ENCODE results near the gene LRRC49. TPM values are rescaled to one million over a fixed set of nuclear protein-coding genes. Genes with fewer than 3 reads are reported as not detected.

The LRRC49 gene
- total RNA-seq, 6 experiments from 2014 or later, result 6.2 to 13.4 (median 10.2) TPM

DNA sequence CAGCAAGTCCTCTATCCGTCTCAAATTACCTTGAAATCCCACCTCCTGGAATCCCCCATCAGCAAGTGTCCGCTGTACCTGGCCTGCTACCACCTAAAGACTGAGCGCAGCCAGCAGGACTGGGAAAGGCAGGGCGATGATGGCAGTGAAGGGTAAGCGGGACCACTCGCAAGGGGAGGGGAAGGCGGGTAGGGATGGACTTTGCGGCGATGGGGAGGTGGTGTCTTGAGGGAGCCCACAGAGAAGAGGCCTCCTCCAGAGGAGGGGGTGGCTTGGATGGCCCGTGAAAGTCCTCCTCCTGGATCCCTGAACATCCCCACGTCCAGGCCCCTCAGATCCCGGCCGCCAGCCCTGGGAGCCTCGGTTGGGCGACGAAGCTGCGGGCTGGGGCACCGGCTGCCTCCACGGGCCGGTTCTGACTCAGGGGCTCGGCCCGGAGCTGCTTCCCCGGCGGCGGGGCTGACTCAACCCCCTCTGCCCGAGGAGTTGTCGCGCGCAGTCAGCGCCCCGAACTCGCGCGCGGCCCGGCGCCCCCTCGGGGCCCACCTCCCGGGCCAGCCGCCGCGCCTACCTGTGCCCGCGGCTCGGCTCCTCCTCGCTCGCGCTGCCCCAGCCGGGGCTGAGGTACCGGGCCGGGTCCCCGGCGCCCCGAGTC is 39.2 kb upstream of the LRRC49 start:
- peak; percentile 51 for DNase-seq
- no peaks in the 10 kb centered on the region for H3K9me3 Mint-ChIP-seq
- peaks cover 77% of the 10 kb centered on the region for H3K4me1 Mint-ChIP-seq (ENCODE audit: low read depth)
- H3K36me3 Mint-ChIP-seq (ENCODE audit: low read depth), result peaks cover 24% of the 10 kb centered on the region
- peak overlapping the region; percentile 92 for H3K27ac Mint-ChIP-seq
- peak overlapping the region; percentile 95 for H3K4me3 Mint-ChIP-seq
- TF ChIP-seq, protein P1, sequence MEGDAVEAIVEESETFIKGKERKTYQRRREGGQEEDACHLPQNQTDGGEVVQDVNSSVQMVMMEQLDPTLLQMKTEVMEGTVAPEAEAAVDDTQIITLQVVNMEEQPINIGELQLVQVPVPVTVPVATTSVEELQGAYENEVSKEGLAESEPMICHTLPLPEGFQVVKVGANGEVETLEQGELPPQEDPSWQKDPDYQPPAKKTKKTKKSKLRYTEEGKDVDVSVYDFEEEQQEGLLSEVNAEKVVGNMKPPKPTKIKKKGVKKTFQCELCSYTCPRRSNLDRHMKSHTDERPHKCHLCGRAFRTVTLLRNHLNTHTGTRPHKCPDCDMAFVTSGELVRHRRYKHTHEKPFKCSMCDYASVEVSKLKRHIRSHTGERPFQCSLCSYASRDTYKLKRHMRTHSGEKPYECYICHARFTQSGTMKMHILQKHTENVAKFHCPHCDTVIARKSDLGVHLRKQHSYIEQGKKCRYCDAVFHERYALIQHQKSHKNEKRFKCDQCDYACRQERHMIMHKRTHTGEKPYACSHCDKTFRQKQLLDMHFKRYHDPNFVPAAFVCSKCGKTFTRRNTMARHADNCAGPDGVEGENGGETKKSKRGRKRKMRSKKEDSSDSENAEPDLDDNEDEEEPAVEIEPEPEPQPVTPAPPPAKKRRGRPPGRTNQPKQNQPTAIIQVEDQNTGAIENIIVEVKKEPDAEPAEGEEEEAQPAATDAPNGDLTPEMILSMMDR (IDR thresholded peaks at IDR 0.05), result no peak
- H3K27me3 Mint-ChIP-seq (ENCODE audit: insufficient read depth), result no peaks in the 10 kb centered on the region; the same call in 1 of the 2 replicates

DNA sequence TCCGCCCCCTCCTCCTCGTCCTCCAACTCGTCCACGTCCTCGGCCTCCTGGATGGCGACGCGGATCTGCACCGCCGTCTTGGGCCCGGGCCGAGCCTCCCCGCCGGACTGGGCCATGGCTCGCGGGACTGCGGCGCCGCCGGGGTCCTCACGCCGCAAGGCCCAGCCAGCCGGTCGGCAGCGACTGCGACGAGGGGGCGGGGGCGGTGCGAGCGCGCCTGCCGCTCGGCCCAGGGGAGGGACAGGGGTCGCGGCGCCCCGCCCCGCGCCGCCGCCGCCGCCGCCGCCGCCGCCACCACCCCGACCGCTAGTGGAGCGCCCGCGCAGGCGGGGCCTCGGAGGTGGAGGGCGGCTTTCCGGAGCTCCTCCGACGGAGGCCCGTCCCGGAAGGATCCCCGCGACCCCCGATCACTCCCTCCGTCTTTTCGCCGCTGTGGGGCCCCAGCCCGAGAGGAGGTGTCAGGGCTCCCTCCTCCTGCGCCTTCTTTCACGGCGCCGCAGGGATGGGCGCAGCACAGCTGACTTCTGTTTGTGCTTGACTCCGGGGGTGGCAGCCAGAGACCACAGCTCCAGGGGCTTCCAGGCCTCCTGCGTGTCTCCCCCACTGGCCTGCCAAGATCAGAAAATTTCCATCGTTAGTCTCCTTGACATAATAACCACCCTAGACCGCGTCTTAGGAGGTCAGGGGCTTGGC is 38.5 kb upstream of the LRRC49 start, which contains the start of gene LARP6:
TSS of gene LARP6 (minus strand) at position 185 of the 693 bp plus-strand sequence. CDS start at position 116, 69 bp downstream.
- no peak for DNase-seq
- TF ChIP-seq, protein P1 (IDR thresholded peaks at IDR 0.05), result no peak
- Mint-ChIP-seq H3K4me3 (peak within 1 kb of the TSS; percentile 95), H3K27ac (peak within 1 kb of the TSS; percentile 98), H3K36me3 (ENCODE audit: low read depth) (peaks cover 24% of the 10 kb centered on the region), H3K27me3 (ENCODE audit: insufficient read depth) (no peaks in the 10 kb centered on the region; the same call in 1 of the 2 replicates), H3K9me3 (no peaks in the 10 kb centered on the region), H3K4me1 (ENCODE audit: low read depth) (peaks cover 81% of the 10 kb centered on the region)

DNA sequence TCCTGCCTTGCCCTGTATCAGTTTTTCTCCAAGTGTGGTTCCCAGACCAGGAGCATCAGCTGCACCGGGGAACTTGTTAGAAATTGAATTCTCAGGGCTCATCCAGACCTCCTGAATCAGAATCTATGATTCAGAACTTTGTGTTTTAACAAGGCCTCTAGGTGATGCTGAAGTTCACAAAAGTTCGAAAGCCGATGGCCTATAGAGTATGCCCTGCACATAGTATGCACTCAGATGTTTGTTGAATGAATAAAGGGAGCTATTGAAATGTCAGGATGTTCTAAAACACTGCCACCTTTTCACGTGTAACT is 38.0 kb upstream of the LRRC49 start:
- Mint-ChIP-seq H3K4me3 (peak overlapping the region; percentile 95), H3K27ac (peak overlapping the region; percentile 98), H3K9me3 (no peaks in the 10 kb centered on the region), H3K4me1 (ENCODE audit: low read depth) (peaks cover 80% of the 10 kb centered on the region), H3K36me3 (ENCODE audit: low read depth) (peaks cover 21% of the 10 kb centered on the region), H3K27me3 (ENCODE audit: insufficient read depth) (no peaks in the 10 kb centered on the region; the same call in 1 of the 2 replicates)
- peak; percentile 57 for DNase-seq
- TF ChIP-seq, protein P1 (IDR thresholded peaks at IDR 0.05), result peak; percentile 44

DNA sequence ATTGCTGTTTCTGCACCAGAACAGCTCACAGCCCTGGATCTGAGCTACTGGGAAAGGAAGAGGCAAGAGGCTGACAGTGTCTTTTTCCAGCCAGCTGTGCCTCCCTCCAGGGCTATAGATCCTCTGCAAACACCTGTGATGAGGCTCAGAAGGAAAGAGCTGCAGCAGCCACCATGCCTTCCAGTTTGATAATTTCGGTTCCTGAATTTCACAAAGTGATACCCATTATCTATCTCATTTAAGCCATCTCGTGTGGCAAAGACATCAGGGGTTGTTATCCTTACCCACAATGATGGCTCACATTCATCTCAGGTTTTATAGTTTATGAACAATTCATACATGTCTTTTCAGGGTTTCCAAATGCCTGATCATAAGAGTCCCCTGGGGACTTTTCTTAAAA is 36.9 kb upstream of the LRRC49 start:
- peaks cover 12% of the 10 kb centered on the region for H3K36me3 Mint-ChIP-seq (ENCODE audit: low read depth)
- no peaks in the 10 kb centered on the region for H3K9me3 Mint-ChIP-seq
- DNase-seq, result no peak
- no peaks in the 10 kb centered on the region; the same call in 1 of the 2 replicates for H3K27me3 Mint-ChIP-seq (ENCODE audit: insufficient read depth)
- peak overlapping the region; percentile 98 for H3K27ac Mint-ChIP-seq
- H3K4me1 Mint-ChIP-seq (ENCODE audit: low read depth), result peaks cover 68% of the 10 kb centered on the region
- TF ChIP-seq, protein P1 (IDR thresholded peaks at IDR 0.05), result no peak
- peak overlapping the region; percentile 83 for H3K4me3 Mint-ChIP-seq

DNA sequence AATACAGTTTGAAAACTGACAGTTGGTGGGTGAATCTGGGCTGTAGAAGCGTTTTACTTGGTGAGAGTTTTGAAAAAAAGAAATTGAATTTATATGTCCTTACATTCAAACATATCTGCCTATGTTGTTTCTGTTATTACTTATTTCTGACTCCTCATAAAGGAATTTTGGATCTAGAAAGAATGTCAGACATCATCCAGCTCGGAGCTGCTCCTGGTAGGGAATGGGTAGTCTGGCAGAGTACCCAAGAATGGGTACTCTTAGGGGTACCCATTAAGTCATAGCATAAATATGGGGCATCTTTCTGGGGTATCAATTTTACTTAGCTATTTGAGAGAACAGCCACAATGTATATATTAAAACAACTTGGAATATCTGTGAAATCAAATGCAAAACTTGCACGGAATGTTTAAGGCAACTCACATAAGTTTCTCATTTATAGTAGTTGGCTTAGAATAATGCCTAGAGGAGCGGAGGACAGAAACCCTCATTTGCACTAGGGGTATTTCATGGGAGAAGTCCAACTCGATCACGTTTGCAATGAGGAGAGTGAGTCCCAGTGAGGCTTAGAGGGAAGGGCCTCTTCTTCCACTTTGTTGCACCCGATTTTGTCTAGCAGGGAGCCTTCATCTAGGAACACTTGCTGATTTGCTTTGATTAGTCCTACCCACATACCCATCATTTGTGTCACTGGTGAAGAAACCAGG is 36.3 kb upstream of the LRRC49 start:
- peaks cover 6% of the 10 kb centered on the region for H3K36me3 Mint-ChIP-seq (ENCODE audit: low read depth)
- no peaks in the 10 kb centered on the region; the same call in 1 of the 2 replicates for H3K27me3 Mint-ChIP-seq (ENCODE audit: insufficient read depth)
- TF ChIP-seq, protein P1 (IDR thresholded peaks at IDR 0.05), result no peak
- DNase-seq, result no peak
- no peaks in the 10 kb centered on the region for H3K9me3 Mint-ChIP-seq
- peaks cover 63% of the 10 kb centered on the region for H3K4me1 Mint-ChIP-seq (ENCODE audit: low read depth)
- H3K4me3 Mint-ChIP-seq, result peak overlapping the region; percentile 83
- H3K27ac Mint-ChIP-seq, result peak overlapping the region; percentile 98
